KOPT-K1 (cell line): ENCODE data around the gene HAUS6.
"Not testable (repeated sequence)": the region's sequence is repeated elsewhere in the genome, so short reads cannot be mapped to it uniquely, and the experiment has no call there.

ENCODE experiments used
- H3K27ac ChIP-seq: fragments of 200-600 bp; sonication (generic); 2 replicates; pipeline ENCODE4 v1.5.1; 2016; ENCODE audit warnings: antibody characterized with exemption, mild to moderate bottlenecking, low read depth, low read length; ENCODE audit not compliant: poor library complexity, severe bottlenecking
- H3K36me3 ChIP-seq: fragments of 200-600 bp; sonication (generic); 2 replicates; pipeline ENCODE4 v1.5.1; 2017; ENCODE audit warnings: antibody characterized with exemption, mild to moderate bottlenecking, low read length, moderate library complexity; ENCODE audit not compliant: insufficient read depth
- H3K9me3 ChIP-seq: fragments of 200-600 bp; sonication (generic); 2 replicates; pipeline ENCODE4 v1.5.1; 2017; ENCODE audit warnings: antibody characterized with exemption, low read length, mild to moderate bottlenecking; ENCODE audit not compliant: insufficient read depth, poor library complexity, severe bottlenecking

HAUS6 gene

DNA sequence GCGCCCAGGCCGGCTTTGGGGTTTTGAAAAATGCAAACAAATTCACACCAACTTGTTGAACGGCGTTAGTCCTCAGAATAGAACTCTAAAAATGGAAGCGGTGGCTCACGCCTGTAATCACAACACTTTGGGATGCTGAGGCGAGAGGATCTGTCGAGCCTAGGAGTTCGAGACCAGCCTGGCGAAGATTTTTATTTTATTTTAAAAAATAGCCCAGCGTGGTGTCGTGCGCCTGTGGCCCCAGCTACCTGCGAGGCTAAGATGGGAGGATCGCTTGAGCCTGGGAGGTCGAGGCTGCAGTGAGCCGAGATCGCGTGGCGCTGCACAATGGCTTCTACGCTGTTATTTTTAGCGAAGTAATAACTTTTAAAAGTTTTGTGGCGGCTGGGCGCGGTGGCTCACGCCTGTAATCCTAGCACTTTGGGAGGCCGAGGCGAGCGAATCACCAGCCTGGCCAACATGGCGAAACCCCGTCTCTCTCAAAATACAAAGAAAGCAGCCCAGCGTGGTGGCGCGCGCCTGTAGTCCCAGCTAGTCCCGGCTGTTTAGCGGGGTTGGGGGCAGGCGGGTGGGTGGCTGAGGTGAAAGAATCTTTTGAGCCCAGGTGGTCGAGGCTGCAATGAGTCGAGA, 25.3 kb upstream of the HAUS6 start:
- Histone ChIP-seq H3K27ac (peak overlapping the region; percentile 75), H3K36me3 (peaks cover 28% of the 10 kb centered on the region), H3K9me3 (no peaks in the 10 kb centered on the region)

DNA sequence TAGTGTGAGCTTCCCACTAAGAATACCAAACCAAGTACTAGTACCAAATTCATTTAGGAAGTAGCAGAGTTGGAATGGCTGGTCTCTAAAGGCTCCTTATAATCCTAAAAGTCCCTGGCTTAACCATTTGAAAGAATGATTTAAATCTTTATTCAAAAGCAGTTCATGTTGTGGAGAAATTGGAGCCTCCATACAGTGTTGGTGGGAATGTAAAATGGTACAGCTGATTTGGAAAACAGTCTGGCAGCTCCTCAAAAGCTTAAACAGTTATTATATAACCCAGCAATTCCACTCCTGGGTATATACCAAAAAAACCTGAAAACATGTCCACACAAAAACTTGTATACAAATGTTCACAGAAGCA, 21.7 kb upstream of the HAUS6 start:
- peak overlapping the region; percentile 23 for H3K27ac ChIP-seq
- peaks cover 62% of the 10 kb centered on the region for H3K36me3 ChIP-seq
- H3K9me3 ChIP-seq, result no peaks in the 10 kb centered on the region

DNA sequence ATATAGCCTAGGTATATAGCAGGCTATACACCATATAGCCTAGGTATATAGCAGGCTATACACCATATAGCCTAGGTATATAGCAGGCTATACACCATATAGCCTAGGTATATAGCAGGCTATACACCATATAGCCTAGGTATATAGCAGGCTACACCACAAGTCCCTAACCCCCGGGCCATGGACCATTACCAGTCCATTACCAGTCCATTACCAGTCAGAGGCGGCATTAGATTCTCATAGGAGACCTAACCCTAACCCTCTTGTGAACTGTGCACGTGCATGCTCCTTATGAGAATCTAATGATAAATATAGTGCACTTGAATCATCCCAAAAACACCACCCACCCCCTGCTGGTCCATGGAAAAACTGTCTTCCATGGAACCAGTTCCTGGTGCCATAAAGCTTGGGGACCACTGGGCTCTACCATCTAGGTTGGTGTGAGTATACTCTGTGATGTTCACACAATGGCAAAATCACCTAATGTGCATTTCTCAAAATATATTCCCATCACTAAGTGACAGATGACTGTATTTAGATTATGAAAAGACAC, 19.9 kb upstream of the HAUS6 start:
- H3K9me3 ChIP-seq, result no peaks in the 10 kb centered on the region
- H3K27ac ChIP-seq, result no peak overlapping the region
- peaks cover 81% of the 10 kb centered on the region for H3K36me3 ChIP-seq

DNA sequence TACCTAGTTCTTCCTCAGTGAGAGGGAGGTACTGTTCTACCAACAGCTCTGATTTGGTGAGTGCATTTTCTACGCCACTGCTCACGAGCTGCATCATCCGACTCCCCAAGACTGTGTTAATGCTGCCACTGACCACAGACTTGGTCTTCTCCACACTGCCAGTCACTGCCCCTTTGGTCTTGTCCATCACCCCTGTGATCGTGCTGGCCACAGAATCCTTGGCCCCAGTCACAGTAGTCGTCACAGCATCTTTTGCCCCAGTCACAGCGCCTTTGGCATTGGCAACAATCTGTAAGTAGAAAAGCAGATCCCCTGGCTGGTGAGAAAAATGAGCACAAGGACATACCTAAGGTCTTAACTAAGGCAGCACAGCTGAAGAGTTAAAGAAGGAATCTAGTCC, 18.2 kb upstream of the HAUS6 start:
- Histone ChIP-seq H3K27ac (no peak overlapping the region), H3K9me3 (no peaks in the 10 kb centered on the region), H3K36me3 (peaks cover 94% of the 10 kb centered on the region)

DNA sequence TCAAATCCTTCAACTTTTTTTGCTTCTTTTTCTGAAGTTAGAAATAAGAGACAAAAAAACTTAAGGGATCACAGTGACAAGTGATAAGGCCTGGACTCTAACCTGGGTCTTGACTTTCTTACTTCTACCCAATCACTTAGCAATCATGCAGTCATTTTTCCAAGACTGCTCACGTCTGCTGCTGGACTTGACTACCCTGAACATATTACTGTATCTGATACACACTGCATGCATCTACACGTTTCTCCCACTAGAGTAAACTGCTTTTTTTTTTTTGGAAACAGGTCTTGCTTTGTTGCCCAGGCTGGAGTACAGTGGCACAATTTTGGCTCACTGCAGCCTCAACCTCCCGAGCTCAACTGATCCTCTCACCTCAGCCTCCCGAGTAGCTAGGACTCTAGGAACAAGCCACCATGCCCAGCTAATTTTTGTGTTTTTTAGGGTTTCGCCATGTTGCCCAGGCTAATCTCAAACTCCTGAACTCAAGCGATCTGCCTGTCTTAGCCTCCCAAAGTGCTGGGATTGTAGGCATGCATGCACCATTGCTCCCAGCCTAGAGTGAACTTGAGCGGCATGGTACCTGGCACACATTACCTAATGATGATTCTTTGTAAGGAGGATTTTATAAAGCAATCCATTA, 17.2 kb upstream of the HAUS6 start:
- Histone ChIP-seq H3K9me3 (no peaks in the 10 kb centered on the region), H3K36me3 (peaks cover 94% of the 10 kb centered on the region), H3K27ac (no peak overlapping the region)

DNA sequence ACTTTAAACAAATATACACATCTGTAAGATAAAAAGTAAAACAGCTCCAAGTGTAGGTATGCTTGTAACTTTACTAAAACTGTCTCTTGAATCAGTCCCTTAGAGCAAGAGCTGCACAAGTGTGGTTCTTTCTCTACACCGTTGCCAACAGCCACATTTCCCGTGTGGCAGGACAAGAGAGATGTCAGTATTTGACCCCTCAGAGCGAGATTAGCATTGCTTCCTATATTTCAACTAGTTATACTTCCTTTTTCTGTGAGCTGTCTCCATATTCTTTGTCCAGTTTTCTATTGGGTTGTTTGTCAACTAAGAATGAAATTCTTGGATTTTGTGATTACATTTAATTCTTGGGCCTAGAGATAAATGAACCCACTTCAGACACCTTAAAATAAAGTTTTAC, 16.5 kb upstream of the HAUS6 start:
- Histone ChIP-seq H3K9me3 (no peaks in the 10 kb centered on the region), H3K27ac (no peak overlapping the region), H3K36me3 (peaks cover 94% of the 10 kb centered on the region)

DNA sequence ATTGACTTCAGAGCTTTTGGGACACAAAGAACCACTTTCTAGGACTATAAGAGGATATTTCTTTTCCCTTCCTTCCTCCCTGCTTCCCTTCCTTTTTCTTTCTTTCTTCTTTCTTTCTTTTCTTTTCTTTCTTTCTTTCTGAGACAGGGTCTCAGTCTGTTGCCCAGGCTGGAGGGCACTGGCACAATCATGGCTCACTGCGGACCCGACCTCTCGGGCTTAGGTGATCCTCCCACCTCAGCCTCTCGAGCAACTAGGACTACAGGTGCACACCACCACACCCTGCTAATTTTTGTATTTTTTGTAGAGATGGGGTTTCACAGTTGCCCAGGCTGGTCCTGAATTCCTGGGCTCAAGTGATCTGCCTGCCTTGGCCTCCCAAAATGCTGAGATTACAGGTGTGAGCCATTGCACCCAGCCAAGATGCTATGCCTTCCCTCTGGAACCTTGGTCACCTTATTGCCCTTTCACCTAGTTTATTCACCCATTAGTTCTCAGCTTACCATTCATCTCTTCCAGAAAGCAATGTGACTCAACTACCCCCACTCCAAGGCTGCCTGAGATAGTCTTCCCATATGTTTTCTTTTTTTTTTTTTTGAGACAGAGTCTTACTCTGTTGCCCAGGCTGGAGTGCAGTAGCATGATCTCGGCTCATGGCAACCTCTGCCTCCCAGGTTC, 14.5 kb upstream of the HAUS6 start:
- Histone ChIP-seq H3K36me3 (peaks cover 82% of the 10 kb centered on the region), H3K9me3 (no peaks in the 10 kb centered on the region), H3K27ac (no peak overlapping the region)

DNA sequence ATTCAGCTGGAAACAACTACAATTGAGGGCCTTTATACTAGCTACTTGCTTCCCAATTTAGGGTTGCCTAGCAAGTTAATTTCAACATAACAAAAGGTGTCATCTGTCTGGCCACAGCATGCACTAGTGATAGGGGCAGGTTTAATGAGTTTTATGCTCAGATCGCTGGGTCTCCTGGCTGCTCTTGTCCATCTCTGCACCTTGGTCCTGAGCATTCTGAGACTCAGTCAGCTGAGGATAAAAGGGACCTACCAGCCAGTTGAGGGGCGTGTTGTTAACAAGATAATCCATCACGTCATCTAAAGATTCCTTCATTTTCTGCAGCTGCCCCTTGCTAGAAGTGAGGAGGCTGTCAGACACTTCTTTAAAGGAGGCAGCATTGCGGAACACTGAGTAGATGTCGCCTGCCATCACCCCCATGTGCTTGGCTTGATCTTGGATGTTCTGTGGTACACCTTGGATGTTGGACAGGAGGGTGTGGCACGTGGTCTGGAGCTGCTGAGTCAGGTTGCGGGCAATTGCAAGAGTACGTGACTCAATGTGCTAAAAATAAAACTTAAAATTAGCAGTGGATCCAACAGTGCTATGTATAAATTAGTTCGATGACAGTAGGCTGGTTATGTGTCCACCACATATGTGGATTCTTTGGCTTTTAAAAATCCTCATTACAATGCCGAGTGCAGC, 13.5 kb upstream of the HAUS6 start:
- H3K36me3 ChIP-seq, result peaks cover 74% of the 10 kb centered on the region

DNA sequence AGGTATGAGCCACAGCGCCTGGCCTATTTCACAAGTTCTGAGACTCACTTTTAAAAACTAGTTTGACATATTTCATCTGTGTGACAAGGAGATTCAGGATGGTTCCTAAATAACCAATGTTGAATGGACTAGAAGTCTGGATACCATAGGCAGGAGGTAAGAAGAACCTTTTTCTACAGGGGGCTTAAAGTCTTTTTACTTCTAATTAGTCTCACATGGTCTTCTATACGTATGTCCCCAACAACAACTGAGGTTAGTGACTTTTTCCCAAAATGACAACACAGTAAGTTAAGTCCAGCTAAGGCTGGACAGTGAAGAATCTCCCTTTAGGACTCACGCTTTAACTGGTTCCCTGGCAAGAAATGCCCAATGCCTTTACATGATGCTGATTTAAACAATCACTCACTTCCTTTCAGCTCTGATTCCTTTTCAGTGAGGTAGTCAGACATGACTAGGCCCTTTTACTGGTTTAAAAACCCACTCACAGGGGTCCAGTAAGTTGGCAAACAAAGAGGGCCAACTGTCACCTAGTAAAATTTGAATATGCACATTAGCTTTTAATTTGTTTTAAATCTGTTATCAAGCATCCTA, 12.1 kb upstream of the HAUS6 start:
- Histone ChIP-seq H3K27ac (no peak overlapping the region), H3K36me3 (peaks cover 60% of the 10 kb centered on the region), H3K9me3 (no peaks in the 10 kb centered on the region)

More for the DNA sequence above, 13.5 kb upstream of the HAUS6 start:
- H3K27ac ChIP-seq, result no peak overlapping the region
- H3K9me3 ChIP-seq, result no peaks in the 10 kb centered on the region

DNA sequence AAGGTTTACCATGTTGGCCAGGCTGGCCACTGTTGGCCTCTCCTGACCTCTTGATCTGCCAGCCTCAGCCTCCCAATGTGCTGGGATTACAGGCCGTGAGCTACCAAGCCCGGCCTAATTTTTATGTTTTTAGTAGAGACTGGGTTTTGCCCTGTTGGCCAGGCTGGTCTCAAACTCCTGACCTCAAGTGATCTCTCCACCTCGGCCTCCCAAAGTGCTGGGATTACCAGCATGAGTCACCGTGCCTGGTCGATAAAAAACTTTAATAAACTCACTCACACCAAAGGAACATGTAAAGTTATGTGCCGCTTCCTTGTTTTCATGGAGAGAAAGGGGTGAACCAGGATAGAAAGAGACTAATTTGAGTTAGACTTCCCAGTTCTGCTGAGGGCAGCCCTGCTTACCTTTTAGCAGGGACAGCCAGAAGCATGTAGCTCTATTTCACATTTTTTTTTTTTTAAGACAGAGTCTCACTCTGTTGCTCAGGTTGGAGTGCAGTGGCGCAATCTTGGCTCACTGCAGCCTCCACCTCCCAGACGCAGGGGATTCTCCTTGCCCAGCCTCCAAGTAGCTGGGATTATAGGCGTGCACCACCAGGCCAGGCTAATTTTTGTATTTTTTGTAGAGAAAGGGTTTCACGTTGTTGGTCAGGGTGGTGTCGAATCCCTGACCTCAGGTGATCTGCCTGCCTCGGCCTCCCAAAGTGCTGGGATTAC, 11.4 kb upstream of the HAUS6 start:
- H3K36me3 ChIP-seq, result peaks cover 53% of the 10 kb centered on the region
- H3K27ac ChIP-seq, result no peak overlapping the region
- H3K9me3 ChIP-seq, result no peaks in the 10 kb centered on the region

DNA sequence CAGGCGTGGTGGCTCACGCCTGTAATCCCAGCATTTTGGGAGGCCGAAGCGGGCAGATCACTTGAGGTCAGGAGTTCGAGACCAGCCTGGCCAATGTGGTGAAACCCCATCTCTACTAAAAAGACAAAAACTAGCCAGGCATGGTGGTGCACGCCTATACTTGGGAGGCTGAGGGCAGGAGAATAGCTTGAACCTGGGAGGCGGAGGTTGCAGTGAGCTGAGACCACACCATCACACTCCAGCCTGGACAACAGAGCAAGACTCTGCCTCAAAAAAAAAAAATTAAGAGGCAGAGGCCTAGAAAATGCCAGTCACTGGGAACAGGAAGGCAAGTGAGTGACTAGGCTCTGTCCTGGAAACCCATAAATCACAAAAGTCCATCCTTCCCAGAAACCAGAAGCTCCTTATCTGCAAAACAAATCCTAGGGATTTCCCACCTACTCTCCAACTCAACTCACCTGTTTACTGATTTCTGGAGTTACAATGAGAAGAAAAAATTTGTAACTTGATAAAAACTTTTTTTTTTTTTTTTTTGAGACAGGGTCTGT, 10.4 kb upstream of the HAUS6 start:
- not testable (repeated sequence) for H3K9me3 ChIP-seq, H3K27ac ChIP-seq
- H3K36me3 ChIP-seq, result peaks cover 43% of the 10 kb centered on the region

DNA sequence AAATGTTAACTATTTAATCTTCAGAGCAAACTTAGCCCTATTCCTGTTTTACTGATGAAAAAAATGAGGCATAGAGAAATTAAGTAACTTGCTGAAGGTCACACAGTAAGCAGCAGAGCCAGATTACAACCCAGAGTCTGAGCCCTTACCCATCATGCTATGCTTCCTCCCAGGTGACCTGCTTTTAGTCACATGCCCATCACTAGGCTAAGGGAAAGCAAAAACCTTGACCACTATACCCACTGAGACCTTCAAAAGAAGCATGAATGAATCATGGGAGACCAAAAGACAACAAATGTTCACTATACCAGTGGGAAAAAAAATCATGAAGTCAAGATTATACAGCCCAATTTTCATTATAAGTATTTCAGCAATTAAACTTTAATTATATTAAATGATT, 5.3 kb upstream of the HAUS6 start:
- Histone ChIP-seq H3K36me3 (no peaks in the 10 kb centered on the region), H3K9me3 (no peaks in the 10 kb centered on the region), H3K27ac (no peak overlapping the region)

DNA sequence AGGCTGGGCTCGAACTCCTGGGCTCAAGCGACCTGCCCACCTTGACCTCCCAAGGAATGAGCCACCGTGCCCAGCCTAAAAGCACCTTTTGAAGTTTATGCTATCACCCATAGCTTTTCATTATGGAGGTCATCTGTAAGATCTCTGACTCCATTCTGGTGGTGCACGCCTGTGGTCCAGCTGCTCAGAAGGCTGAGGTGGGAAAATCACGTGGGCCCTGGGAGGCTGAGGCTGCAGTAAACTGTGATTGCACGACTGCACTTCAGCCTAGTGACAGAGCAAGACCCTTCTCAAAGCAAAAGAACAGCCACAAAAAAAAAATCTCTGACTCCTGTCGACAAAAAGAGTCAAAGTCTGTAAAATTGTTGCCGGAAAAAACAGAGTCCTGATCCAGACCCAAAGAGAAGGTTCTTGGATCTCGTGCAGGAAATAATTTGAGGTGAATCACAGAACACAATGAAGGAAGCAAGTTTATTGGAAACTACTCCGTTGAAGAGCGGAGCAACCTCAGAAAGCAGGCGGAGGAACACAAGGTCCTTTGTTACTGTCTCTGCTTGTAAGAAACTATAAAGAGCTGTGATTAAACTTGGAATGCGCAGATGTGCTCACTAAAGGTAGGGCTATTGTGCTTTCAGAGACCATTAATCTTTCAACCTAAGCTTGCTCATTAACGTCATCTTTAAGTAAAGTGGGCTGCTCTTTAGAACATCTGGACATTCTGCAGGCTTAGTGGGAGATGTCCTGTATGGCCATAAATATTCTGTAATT, 2.0 kb upstream of the HAUS6 start:
- no peak overlapping the region for H3K27ac ChIP-seq
- H3K36me3 ChIP-seq, result peaks cover 16% of the 10 kb centered on the region

More for the DNA sequence above, 2.0 kb upstream of the HAUS6 start:
- H3K9me3 ChIP-seq, result no peaks in the 10 kb centered on the region
